ENCODE results near the gene USP25.

Gene USP25

GRCh38 chr21:15729674-15730483, at the start of gene USP25:
Gene USP25 (plus strand): TSS chr21:15729982. CDS start chr21:15730394, 412 bp downstream.
- peak; percentile 76 for DNase-seq (ENCODE audit: low read depth, low spot score)

- DNase-seq (ENCODE audit: low read depth, low spot score) = no peak
These were observed 47.4 kb upstream of the USP25 start for GRCh38 chr21:15682186-15682895.

GRCh38 chr21:15682977-15683376, 46.8 kb upstream of the USP25 start:
- DNase-seq (ENCODE audit: low read depth, low spot score) = no peak

- DNase-seq (ENCODE audit: low read depth, low spot score) = no peak
These were observed 43.3 kb upstream of the USP25 start for GRCh38 chr21:15686506-15686905.

GRCh38 chr21:15687208-15687607, 42.6 kb upstream of the USP25 start:
- DNase-seq (ENCODE audit: low read depth, low spot score) = no peak

- no peak for DNase-seq (ENCODE audit: low read depth, low spot score)
These were observed 41.8 kb upstream of the USP25 start for GRCh38 chr21:15688016-15688415.

GRCh38 chr21:15688809-15689208, 41.0 kb upstream of the USP25 start:
- no peak for DNase-seq (ENCODE audit: low read depth, low spot score)

GRCh38 chr21:15692711-15693110, 37.1 kb upstream of the USP25 start:
- no peak for DNase-seq (ENCODE audit: low read depth, low spot score)

- no peak for DNase-seq (ENCODE audit: low read depth, low spot score)
These were observed 34.5 kb upstream of the USP25 start for GRCh38 chr21:15695241-15695640.

GRCh38 chr21:15701830-15702229, 28.0 kb upstream of the USP25 start:
- DNase-seq (ENCODE audit: low read depth, low spot score) = no peak

- no peak for DNase-seq (ENCODE audit: low read depth, low spot score)
These were observed 25.9 kb upstream of the USP25 start for GRCh38 chr21:15703932-15704331.

- no peak for DNase-seq (ENCODE audit: low read depth, low spot score)
These were observed 23.1 kb upstream of the USP25 start for GRCh38 chr21:15706696-15707095.

GRCh38 chr21:15713412-15713811, 16.4 kb upstream of the USP25 start:
- no peak for DNase-seq (ENCODE audit: low read depth, low spot score)

- DNase-seq (ENCODE audit: low read depth, low spot score) = no peak
These were observed 11.1 kb upstream of the USP25 start for GRCh38 chr21:15718711-15719110.

GRCh38 chr21:15719976-15720375, 9.8 kb upstream of the USP25 start:
- DNase-seq (ENCODE audit: low read depth, low spot score) = no peak

GRCh38 chr21:15722591-15723324, 7.0 kb upstream of the USP25 start:
- DNase-seq (ENCODE audit: low read depth, low spot score) = no peak

- no peak for DNase-seq (ENCODE audit: low read depth, low spot score)
These were observed 3.8 kb upstream of the USP25 start for GRCh38 chr21:15725949-15726348.

GRCh38 chr21:15728046-15728445, 1.7 kb upstream of the USP25 start:
- DNase-seq (ENCODE audit: low read depth, low spot score) = no peak

- no peak for DNase-seq (ENCODE audit: low read depth, low spot score)
These were observed 472 bp upstream of the USP25 start for GRCh38 chr21:15729346-15729673.

- no peak for DNase-seq (ENCODE audit: low read depth, low spot score)
These were observed 881 bp downstream of the USP25 start for GRCh38 chr21:15730484-15731242.

GRCh38 chr21:15731243-15731613, 1.4 kb downstream of the USP25 start:
- no peak for DNase-seq (ENCODE audit: low read depth, low spot score)
